Breast epithelium (tissue), 4 donors: ENCODE results near the gene FMN1. TPM values are rescaled to one million over a fixed set of nuclear protein-coding genes. Genes with fewer than 3 reads are reported as not detected.

ENCODE experiments used
- DNase-seq, 2 donors: peaks; one replicate each; pipeline ENCODE4 v3.0.0-alpha.2; 2019; ENCODE audit warnings: low spot score in 2 of 2
- H3K27ac ChIP-seq, 2 donors: fragments of 200-600 bp; sonication (generic) in 1 of 2; one replicate each; pipeline ENCODE4 v1.5.1; 2016 to 2019; ENCODE audit warnings: mild to moderate bottlenecking in 1 of 2
- H3K27me3 ChIP-seq, 2 donors: fragments of 200-600 bp; sonication (generic) in 1 of 2; one replicate each; pipeline versions ENCODE4 v1.5.1 to v1.6.0; 2017 to 2019; ENCODE audit warnings: control low read depth in 1 of 2, mild to moderate bottlenecking in 1 of 2
- H3K36me3 ChIP-seq: fragments of 200-600 bp; one replicate; pipeline ENCODE4 v1.5.1; 2019
- H3K4me1 ChIP-seq, 2 donors: fragments of 200-600 bp; sonication (generic); one replicate each; pipeline ENCODE4 v1.5.1; 2016 to 2019; ENCODE audit warnings: control low read depth in 1 of 2
- H3K4me3 ChIP-seq, 3 donors: fragments of 200-600 bp; sonication (generic); 1 replicate in 2 of 3; 2 replicates in 1 of 3; pipeline ENCODE4 v1.5.1; 2016 to 2019; ENCODE audit warnings: mild to moderate bottlenecking in 3 of 3, moderate library complexity in 2 of 3
- H3K9me3 ChIP-seq, 2 donors: fragments of 200-600 bp; sonication (generic) in 1 of 2; one replicate each; pipeline ENCODE4 v1.5.1; 2016 to 2019; ENCODE audit warnings: control low read depth in 1 of 2
- POLR2A ChIP-seq: fragments of 450-650 bp; IDR thresholded peaks from one replicate; pipeline ENCODE4 v1.6.1; 2016; ENCODE audit warnings: antibody characterized with exemption, mild to moderate bottlenecking, moderate library complexity
- POLR2AphosphoS5 ChIP-seq, 3 donors: sonication (generic); formaldehyde crosslinking; IDR thresholded peaks; one replicate each; pipeline ENCODE4 v1.6.1; 2017; ENCODE audit warnings: antibody characterized with exemption in 3 of 3
- intact Hi-C: fragments of 100-400 bp; cut with DNase I; formaldehyde crosslinking; loops from one replicate; pipeline ENCODE4 v1.15.1; 2023; ENCODE audit warnings: low total_unique reads
- total RNA-seq, 3 donors: library from RNA; depleted of rRNA; stranded (reverse); fragments of >200 nt; gene quantifications; one replicate each; pipeline ENCODE4 v1.1.0, GENCODE V29; 2016
- TF ChIP-seq, protein P1 (sequence below), 3 donors: fragments of 450-650 bp; IDR thresholded peaks; one replicate each; pipeline ENCODE4 v1.5.1; 2016 to 2017; ENCODE audit warnings: antibody characterized with exemption in 3 of 3, mild to moderate bottlenecking in 3 of 3, moderate library complexity in 3 of 3

FMN1 gene
- total RNA-seq, 3 donors from 2014 or later, result 33.1 to 56.8 (median 50.7) TPM

- intact Hi-C loops, result no loop called here
These were observed 448.2 kb downstream of the FMN1 start for GRCh38 chr15:32746116-32746857.

GRCh38 chr15:32743411-32744140, 450.9 kb downstream of the FMN1 start:
- Histone ChIP-seq H3K4me1 (no peaks in the 10 kb centered on the region), H3K9me3 (peaks cover 3 to 29% of the 10 kb centered on the region in 2 donors), H3K36me3 (no peaks in the 10 kb centered on the region), H3K27ac (no peak overlapping the region), H3K27me3 (no peaks in the 10 kb centered on the region), H3K4me3 (no peak overlapping the region)
- intact Hi-C loops, result no loop called here
- TF ChIP-seq, protein P1, sequence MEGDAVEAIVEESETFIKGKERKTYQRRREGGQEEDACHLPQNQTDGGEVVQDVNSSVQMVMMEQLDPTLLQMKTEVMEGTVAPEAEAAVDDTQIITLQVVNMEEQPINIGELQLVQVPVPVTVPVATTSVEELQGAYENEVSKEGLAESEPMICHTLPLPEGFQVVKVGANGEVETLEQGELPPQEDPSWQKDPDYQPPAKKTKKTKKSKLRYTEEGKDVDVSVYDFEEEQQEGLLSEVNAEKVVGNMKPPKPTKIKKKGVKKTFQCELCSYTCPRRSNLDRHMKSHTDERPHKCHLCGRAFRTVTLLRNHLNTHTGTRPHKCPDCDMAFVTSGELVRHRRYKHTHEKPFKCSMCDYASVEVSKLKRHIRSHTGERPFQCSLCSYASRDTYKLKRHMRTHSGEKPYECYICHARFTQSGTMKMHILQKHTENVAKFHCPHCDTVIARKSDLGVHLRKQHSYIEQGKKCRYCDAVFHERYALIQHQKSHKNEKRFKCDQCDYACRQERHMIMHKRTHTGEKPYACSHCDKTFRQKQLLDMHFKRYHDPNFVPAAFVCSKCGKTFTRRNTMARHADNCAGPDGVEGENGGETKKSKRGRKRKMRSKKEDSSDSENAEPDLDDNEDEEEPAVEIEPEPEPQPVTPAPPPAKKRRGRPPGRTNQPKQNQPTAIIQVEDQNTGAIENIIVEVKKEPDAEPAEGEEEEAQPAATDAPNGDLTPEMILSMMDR (IDR thresholded peaks at IDR 0.05), result no peak
- no peak for TF ChIP-seq POLR2AphosphoS5 (IDR thresholded peaks at IDR 0.05)
- TF ChIP-seq POLR2A, result no peak
- DNase-seq, result no peak

More at GRCh38 chr15:32746116-32746857, 448.2 kb downstream of the FMN1 start:
- Histone ChIP-seq H3K27me3 (no peaks in the 10 kb centered on the region), H3K9me3 (peaks cover 0 to 9% of the 10 kb centered on the region in 2 donors), H3K4me3 (no peak overlapping the region), H3K36me3 (no peaks in the 10 kb centered on the region), H3K4me1 (no peaks in the 10 kb centered on the region), H3K27ac (no peak overlapping the region)
- no peak for DNase-seq
- TF ChIP-seq POLR2A (no peak), POLR2AphosphoS5 (IDR thresholded peaks at IDR 0.05) (no peak)

DNA sequence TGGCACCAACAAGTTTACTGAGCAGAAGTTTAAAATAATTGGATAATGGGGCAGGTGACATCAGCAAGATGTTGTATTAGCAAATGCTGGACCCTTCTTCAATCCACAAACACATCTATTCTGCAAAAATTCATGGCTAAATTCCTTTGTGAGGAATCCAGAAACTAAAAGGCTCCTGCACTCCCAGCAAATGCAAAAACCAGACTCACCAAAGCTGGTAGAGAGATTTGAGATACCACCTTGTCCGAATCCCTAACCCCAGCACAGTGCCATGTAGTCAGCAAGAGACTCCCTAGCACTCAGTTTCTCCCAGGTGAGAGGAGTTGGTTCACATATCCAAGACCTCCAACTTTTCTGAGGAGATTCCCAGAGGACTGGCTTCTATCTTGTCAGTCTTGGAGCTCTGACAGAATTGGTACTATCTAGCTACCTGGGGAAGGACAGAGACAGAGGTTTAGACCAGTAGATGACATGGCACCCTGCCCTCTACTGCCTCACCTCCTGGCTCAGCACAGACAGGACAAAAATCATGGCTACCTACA, 454.9 kb downstream of the FMN1 start:
- H3K4me1 ChIP-seq, result no peaks in the 10 kb centered on the region
- peaks cover 3 to 29% of the 10 kb centered on the region in 2 donors for H3K9me3 ChIP-seq
- no peak overlapping the region for H3K27ac ChIP-seq
- no peak for DNase-seq
- intact Hi-C loops, result no loop called here
- no peak overlapping the region for H3K4me3 ChIP-seq
- H3K27me3 ChIP-seq, result no peaks in the 10 kb centered on the region
- H3K36me3 ChIP-seq, result no peaks in the 10 kb centered on the region
- no peak for TF ChIP-seq POLR2A
- TF ChIP-seq, protein P1 (IDR thresholded peaks at IDR 0.05), result no peak
- no peak for TF ChIP-seq POLR2AphosphoS5 (IDR thresholded peaks at IDR 0.05)

GRCh38 chr15:32738666-32739065, 455.8 kb downstream of the FMN1 start:
- TF ChIP-seq POLR2AphosphoS5 (IDR thresholded peaks at IDR 0.05) (no peak), POLR2A (no peak)
- TF ChIP-seq, protein P1 (IDR thresholded peaks at IDR 0.05), result no peak
- Histone ChIP-seq H3K4me3 (no peak overlapping the region), H3K27me3 (no peaks in the 10 kb centered on the region), H3K27ac (no peak overlapping the region), H3K36me3 (no peaks in the 10 kb centered on the region), H3K4me1 (no peaks in the 10 kb centered on the region), H3K9me3 (peaks cover 3 to 29% of the 10 kb centered on the region in 2 donors)
- DNase-seq, result no peak
- intact Hi-C loops, result no loop called here

- no peak for TF ChIP-seq POLR2A
- TF ChIP-seq, protein P1 (IDR thresholded peaks at IDR 0.05), result no peak
- TF ChIP-seq POLR2AphosphoS5 (IDR thresholded peaks at IDR 0.05), result no peak
- H3K27me3 ChIP-seq, result no peaks in the 10 kb centered on the region
- no peak overlapping the region for H3K4me3 ChIP-seq
- DNase-seq, result no peak
- H3K27ac ChIP-seq, result no peak overlapping the region
- no peaks in the 10 kb centered on the region for H3K36me3 ChIP-seq
- no peaks in the 10 kb centered on the region for H3K4me1 ChIP-seq
- peaks cover 3 to 25% of the 10 kb centered on the region in 2 donors for H3K9me3 ChIP-seq
- intact Hi-C loops, result no loop called here
These were observed 457.2 kb downstream of the FMN1 start for GRCh38 chr15:32737304-32737703.
